Measurements from ENCODE around the gene PMPCA.

- TF ChIP-seq CTCF (conservative IDR thresholded peaks at IDR 0.05; ENCODE audit: low read depth, low read length) (no peak), EZH2 (IDR thresholded peaks at IDR 0.05; ENCODE audit: low read length, unreplicated experiment) (no peak)
Observed at GRCh38 chr9:136412962-136413361, 2.5 kb downstream of the PMPCA start.
